CD4-positive, alpha-beta T cell treated with Interleukin-15 for 4 hours (primary cell): Measurements from ENCODE around the gene SPATS2.
A peak's percentile ranks its signal among the peaks of the same experiment; 100 is the strongest.

ENCODE experiments used
- DNase-seq: peaks from one replicate; pipeline ENCODE4 v3.0.0-alpha.2; 2020; ENCODE audit warnings: low spot score

The SPATS2 gene

DNA sequence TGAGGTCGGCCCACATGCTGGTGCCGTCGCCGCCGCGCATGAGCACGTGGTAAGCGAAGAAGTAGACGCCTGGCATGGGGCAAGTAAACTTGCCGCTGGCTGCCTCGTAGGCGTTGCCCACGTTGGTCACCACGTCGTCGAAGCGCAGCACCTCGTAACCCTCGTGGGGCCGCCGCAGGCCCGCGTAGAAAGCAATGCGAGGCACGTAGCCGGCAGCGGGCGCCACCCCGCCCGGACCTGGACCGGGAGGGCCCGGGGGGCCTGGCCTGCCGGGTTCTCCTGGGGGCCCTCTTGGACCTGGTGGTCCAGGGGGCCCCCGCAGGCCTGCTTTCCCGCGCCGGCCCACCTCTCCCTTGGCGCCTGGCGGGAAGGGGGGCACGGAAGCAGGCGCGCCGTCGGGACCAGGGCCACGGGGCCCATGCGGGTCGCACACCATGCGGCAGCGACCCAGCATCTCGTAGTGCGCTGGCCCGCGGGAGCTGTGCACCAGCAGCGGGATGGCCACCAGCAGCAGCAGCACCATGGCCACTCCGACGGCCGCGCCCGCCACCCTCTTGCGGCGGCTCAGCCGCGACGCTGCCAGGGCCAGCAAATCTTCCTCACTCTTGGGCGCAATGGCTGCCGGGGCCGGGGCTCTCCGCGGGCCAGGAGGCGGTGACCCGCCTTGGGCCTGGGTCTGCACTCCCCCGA lies 31.2 kb upstream of the SPATS2 start:
- no peak for DNase-seq

GRCh38 chr12:49336645-49337584 lies 30.3 kb upstream of the SPATS2 start, which contains the start of gene C1QL4:
Gene C1QL4 (minus strand): TSS chr12:49337188. CDS start chr12:49336477, 711 bp downstream.
- peak; percentile 86 for DNase-seq

GRCh38 chr12:49338830-49339463 lies 28.3 kb upstream of the SPATS2 start:
- no peak for DNase-seq

DNA sequence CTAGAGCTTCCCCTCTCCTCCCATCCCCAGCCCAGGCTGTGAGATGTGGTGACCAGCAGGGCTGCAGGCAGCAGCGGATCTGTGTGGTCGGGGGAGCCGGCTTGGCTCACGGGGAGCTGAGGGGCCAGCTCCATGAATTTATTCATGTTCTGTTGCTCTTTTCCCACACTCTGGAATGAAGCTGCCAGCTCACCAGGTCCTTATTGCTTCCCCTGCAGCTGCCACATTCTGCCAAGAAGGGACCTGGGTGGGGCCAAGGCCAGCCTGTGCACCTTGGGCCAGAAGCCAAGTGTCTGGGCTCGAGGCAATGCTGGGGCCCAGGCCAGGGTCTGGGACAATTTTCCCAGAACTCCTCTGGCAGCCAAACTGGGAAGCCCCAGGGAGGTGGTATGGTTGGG lies 27.8 kb upstream of the SPATS2 start:
- DNase-seq: no peak

DNA sequence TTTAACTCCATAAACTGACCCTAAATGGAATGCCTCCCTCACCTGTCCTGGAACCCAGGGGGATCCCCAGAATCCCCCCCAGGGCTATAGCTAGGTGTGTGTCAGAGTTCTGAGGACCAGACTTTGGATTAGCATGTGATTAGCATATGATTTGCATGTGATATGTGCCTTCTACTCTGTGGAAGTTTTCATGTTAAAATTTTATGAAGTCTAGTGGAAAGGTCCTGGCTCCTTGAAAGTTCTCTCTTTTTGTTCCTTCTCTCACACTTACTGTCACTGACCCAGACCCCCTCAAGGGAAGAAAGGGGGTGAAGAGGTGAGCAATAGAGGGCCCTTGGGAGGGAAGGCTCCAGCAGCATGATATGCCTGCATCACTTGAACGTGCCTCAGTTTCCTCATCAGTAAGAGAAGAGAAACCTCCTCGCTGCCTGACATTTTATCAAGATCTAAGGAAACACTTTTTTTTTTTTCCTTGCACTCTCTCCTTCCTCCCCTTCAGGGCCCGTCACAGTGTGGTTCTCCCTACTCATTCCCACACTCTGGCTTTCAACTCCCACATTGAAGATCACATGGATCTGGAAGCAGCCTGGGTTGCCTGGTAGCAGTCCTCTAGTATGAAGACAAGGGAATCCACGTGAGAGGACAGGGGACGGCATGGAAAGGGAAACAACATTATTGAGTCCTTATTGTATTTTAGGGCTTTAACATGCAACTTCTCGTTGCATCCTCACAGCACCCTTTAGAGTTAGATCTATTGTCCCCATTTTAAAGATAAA lies 27.0 kb upstream of the SPATS2 start:
- no peak for DNase-seq

DNA sequence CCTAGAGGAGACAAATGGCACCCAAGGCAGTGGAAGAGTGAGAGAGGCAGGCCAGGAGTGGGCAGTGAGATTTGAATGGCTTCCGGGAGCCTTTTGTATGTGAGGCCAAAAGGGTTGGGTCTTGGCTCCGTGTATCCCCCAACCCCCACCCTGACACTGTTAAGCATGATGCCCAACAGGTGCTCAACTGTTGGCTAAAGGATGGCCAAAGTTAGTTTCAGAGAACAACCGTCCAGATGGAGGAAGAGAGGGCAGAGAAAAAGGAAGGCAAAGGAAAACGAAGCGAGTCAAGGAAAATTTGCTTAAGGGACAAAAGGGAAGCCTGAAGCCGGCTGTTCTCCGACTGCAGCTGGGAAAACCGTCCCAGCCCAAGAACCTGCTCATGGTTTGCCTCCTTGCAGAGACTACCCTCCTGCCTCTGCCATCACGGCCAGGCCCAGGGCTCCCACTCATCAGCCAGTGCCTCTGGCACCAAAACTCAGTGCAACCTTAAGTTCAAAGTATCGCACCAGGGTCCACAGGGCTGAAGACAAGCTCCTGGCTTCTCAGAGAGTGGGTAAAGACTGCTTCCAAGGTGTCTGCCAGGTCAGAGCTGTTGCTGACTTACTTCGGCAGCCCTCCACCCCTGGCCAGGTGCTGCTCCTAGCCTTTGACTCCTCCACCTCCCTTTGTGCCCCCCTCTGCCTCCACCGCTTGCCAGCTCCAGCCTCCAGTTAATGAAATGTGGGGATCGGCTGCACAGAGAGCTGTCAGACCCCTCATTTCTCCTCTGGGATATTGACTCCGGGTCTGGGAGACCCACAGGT lies 26.1 kb upstream of the SPATS2 start:
- DNase-seq: no peak

DNA sequence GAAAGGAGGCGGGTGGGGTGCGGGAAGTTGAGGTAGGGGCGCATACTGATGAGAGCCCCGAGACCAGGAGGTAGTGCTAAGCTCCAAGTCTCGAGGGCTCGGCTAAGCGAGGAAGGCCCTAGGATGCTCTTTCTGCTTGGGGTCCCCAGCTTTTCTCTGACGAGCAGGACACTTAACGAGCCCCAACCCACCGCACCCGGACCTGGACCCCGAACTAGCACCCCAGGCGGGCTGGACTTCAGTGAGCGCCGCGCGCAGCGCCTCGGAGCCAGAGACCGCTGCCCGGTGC lies 25.5 kb upstream of the SPATS2 start:
- no peak for DNase-seq

- DNase-seq: peak; percentile 73
These were observed 25.0 kb upstream of the SPATS2 start for GRCh38 chr12:49342066-49342913.

GRCh38 chr12:49342914-49343731 lies 24.1 kb upstream of the SPATS2 start:
- DNase-seq: peak; percentile 24

GRCh38 chr12:49344486-49345050 lies 22.7 kb upstream of the SPATS2 start:
- no peak for DNase-seq

- no peak for DNase-seq
These were observed 22.0 kb upstream of the SPATS2 start for GRCh38 chr12:49345051-49345824.

DNA sequence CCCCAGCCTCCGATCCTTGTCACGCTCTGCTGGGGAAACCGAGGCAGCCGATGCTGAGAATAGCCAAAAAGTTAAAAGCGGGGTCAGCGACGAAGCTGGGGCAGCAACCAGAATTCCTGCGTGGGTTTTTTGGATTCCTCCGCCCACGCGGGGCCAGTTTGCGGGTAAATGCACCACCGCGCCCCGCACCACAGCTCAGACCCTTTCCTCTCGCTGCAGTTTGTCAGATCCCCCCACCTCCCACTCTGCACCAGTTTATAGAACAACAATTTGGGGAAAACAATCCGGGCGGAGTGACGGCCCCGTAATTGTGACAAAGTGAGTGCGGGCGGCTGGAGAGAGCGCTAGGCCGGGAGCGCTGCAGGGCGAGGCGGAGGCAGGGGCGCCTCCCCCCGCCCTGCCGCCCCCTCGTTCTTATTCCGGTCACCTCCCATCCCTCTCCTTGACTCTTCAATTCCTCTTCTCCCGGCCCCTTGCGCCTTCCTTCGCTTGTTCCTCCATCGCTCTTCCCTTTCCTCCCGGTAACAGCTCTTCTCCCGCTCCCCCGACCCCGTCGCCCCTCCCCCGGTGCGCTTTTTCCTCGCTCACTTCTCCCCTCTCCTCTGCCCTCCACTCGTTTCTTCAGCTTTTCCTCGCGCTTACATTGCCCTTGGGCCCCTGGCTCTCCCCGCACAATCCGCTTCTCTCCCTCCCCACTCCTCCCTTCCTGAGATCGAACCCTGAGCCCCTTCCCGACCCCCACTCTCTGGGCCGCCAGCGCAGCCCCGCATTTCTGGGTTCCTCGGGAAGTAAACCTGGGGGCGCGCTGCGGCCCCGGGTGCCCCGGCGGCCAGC lies 21.2 kb upstream of the SPATS2 start:
- DNase-seq: no peak

DNA sequence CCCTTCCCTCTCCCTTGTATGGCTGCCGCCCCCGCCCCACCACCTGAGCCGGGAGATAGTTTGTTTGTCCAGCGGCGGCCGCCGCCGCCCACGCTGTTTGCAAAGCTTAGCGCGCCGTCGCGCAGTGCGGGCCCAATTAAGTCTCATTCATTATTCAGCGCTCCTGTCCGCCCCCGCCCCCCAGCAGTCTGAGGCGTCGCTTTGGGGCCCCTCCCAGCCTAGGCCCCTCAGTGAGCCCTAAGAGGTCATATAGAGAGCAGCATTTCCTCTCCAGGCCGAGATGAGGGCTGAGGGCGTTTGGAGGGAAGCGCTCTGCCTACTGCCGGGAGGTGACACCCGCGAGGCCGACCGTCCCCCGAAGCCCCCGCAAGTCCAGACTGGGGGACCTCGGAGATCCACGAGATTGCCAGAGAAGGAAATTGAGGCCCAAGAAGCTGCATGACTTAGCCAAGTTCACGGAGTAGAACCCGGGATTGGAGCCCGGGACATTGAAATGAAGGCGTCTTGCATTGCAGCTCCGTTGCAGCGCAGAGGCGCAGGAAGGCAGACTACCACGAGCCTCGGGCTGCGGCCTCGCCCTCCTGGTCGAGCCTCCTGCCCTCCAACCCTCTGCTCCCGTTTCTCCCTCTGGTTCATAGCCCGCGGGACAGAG lies 20.5 kb upstream of the SPATS2 start, which contains the start of gene DNAJC22:
DNAJC22 (plus strand) TSS at position 230 of the 652 bp plus-strand sequence. CDS start 1,985 bp downstream, outside the sequence.
- DNase-seq: peak; percentile 19

GRCh38 chr12:49347311-49348193 lies 19.7 kb upstream of the SPATS2 start:
- DNase-seq: peak; percentile 76

GRCh38 chr12:49348781-49349180 lies 18.5 kb upstream of the SPATS2 start:
- no peak for DNase-seq

- DNase-seq: no peak
These were observed 18.0 kb upstream of the SPATS2 start for GRCh38 chr12:49349266-49349665.
